WTC11 (cell line): Measurements from ENCODE around the gene FNDC3B.

Experiments used
- ATF6 ChIP-seq: sonication (generic); formaldehyde crosslinking; IDR thresholded peaks from 2 replicates; pipeline ENCODE4 v1.8.1; 2023; ENCODE audit warnings: mild to moderate bottlenecking, missing genetic modification reagents
- CTCF ChIP-seq: fragments of 200-600 bp; IDR thresholded peaks from 2 replicates; pipeline ENCODE4 v1.8.0; 2022; ENCODE audit warnings: antibody characterized with exemption
- ESRRA ChIP-seq: sonication (generic); formaldehyde crosslinking; IDR thresholded peaks from 2 replicates; pipeline ENCODE4 v1.8.1; 2022; ENCODE audit warnings: mild to moderate bottlenecking, missing genetic modification reagents, borderline replicate concordance
- MXD4 ChIP-seq: fragments of 250-450 bp; sonication (Bioruptor Pico); IDR thresholded peaks from 2 replicates; pipeline ENCODE4 v1.8.0; 2021; ENCODE audit warnings: mild to moderate bottlenecking, moderate library complexity, borderline replicate concordance
- NR2C2 ChIP-seq: sonication (generic); formaldehyde crosslinking; IDR thresholded peaks from 2 replicates; pipeline ENCODE4 v1.8.0; 2022; ENCODE audit warnings: mild to moderate bottlenecking, missing genetic modification reagents
- PREB ChIP-seq: sonication (generic); formaldehyde crosslinking; IDR thresholded peaks from 2 replicates; pipeline ENCODE4 v1.8.1; 2022; ENCODE audit warnings: mild to moderate bottlenecking, missing genetic modification reagents, moderate library complexity, borderline replicate concordance
- RELA ChIP-seq: sonication (generic); formaldehyde crosslinking; IDR thresholded peaks from 2 replicates; pipeline ENCODE4 v1.8.1; 2022; ENCODE audit warnings: missing genetic modification reagents, mild to moderate bottlenecking, borderline replicate concordance
- ZNF121 ChIP-seq: sonication (generic); formaldehyde crosslinking; IDR thresholded peaks from 2 replicates; pipeline ENCODE4 v1.8.0; 2023; ENCODE audit warnings: missing genetic modification reagents
- ZNF232 ChIP-seq: sonication (generic); formaldehyde crosslinking; IDR thresholded peaks from 2 replicates; pipeline ENCODE4 v1.8.0; 2022; ENCODE audit warnings: mild to moderate bottlenecking, missing genetic modification reagents
- ZNF671 ChIP-seq: fragments of 250-450 bp; sonication (Bioruptor Pico); IDR thresholded peaks from 2 replicates; pipeline ENCODE4 v1.8.0; 2021; ENCODE audit warnings: mild to moderate bottlenecking

- TF ChIP-seq ATF6 (CRISPR knock-in tag): no peak
- no peak for TF ChIP-seq CTCF
- TF ChIP-seq ZNF121 (CRISPR knock-in tag): no peak
- no peak for TF ChIP-seq NR2C2 (CRISPR knock-in tag)
- no peak for TF ChIP-seq PREB (CRISPR knock-in tag)
- no peak for TF ChIP-seq ZNF232 (CRISPR knock-in tag)
- no peak for TF ChIP-seq MXD4 (CRISPR knock-in tag)
- TF ChIP-seq RELA (CRISPR knock-in tag): no peak
- no peak for TF ChIP-seq ZNF671
- no peak for TF ChIP-seq ESRRA (CRISPR knock-in tag)
Measured at GRCh38 chr3:171994646-171995428, 44.5 kb upstream of the FNDC3B start.
